PFSK-1 (cell line): Measurements from ENCODE around the gene RASSF3.

Source experiments
- FOXP2 ChIP-seq: optimal IDR thresholded peaks from 2 replicates; pipeline ENCODE3; 2011; ENCODE audit warnings: borderline replicate concordance, control low read depth, inconsistent platforms; ENCODE audit not compliant: insufficient read depth; ENCODE audit errors: extremely low read length, extremely low read depth
- POLR2AphosphoS5 ChIP-seq: IDR thresholded peaks from 2 replicates; pipeline ENCODE4 v1.6.1; 2012; ENCODE audit warnings: low read depth, mild to moderate bottlenecking, control low read depth, low read length, moderate library complexity
- SIN3A ChIP-seq: IDR thresholded peaks from 2 replicates; pipeline ENCODE4 v1.6.1; 2012; ENCODE audit warnings: mild to moderate bottlenecking, low read length, moderate library complexity, borderline replicate concordance; ENCODE audit not compliant: insufficient read depth
- TAF1 ChIP-seq: IDR thresholded peaks from 2 replicates; pipeline ENCODE4 v1.6.1; 2012; ENCODE audit warnings: low read length, control low read depth, borderline replicate concordance; ENCODE audit not compliant: insufficient read depth
- TF ChIP-seq, protein P1 (sequence below), 2 experiments: IDR thresholded peaks; 2 replicates each; pipeline versions ENCODE4 v1.6.1 to v1.8.0; 2011 to 2012; ENCODE audit warnings: low read depth in 2 of 2, low read length in 2 of 2, control low read depth in 1 of 2, inconsistent platforms in 1 of 2, mild to moderate bottlenecking in 1 of 2, moderate library complexity in 1 of 2; ENCODE audit not compliant: insufficient read depth in 1 of 2

RASSF3 gene

DNA sequence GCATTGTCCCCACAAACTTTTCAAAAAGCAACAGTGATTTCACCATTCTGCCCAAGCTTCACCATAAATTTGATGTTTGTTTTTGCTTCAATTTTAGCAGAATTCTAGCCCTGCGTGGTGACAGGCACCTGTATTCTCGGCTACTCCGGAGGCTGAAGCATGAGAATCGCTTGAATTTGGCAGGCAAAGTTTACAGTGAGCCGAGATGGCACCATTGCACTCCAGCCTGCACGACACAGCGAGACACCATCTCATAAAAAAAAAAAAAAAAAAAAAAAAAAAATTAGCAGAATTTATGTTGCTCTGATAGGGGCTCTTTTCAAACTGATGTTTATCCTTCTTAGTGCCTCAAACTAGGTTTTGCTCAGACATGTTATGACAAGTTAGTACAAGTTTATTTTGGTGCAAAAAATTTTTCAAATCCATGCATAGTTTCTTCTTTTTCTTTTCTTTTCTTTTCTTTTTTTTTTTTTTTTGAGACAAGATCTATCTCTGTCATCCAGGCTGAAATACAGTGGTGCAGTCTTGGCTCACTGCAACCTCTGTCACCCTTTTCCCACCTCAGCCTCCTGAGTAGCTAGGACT, 24.3 kb downstream of the RASSF3 start:
- TF ChIP-seq POLR2AphosphoS5 (no peak), FOXP2 (no peak), TAF1 (no peak), SIN3A (no peak)
- TF ChIP-seq, protein P1, sequence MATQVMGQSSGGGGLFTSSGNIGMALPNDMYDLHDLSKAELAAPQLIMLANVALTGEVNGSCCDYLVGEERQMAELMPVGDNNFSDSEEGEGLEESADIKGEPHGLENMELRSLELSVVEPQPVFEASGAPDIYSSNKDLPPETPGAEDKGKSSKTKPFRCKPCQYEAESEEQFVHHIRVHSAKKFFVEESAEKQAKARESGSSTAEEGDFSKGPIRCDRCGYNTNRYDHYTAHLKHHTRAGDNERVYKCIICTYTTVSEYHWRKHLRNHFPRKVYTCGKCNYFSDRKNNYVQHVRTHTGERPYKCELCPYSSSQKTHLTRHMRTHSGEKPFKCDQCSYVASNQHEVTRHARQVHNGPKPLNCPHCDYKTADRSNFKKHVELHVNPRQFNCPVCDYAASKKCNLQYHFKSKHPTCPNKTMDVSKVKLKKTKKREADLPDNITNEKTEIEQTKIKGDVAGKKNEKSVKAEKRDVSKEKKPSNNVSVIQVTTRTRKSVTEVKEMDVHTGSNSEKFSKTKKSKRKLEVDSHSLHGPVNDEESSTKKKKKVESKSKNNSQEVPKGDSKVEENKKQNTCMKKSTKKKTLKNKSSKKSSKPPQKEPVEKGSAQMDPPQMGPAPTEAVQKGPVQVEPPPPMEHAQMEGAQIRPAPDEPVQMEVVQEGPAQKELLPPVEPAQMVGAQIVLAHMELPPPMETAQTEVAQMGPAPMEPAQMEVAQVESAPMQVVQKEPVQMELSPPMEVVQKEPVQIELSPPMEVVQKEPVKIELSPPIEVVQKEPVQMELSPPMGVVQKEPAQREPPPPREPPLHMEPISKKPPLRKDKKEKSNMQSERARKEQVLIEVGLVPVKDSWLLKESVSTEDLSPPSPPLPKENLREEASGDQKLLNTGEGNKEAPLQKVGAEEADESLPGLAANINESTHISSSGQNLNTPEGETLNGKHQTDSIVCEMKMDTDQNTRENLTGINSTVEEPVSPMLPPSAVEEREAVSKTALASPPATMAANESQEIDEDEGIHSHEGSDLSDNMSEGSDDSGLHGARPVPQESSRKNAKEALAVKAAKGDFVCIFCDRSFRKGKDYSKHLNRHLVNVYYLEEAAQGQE (IDR thresholded peaks at IDR 0.05; ENCODE audit: insufficient read depth in 1 of 2, low read depth in 2 of 2, low read length in 2 of 2): no peak

DNA sequence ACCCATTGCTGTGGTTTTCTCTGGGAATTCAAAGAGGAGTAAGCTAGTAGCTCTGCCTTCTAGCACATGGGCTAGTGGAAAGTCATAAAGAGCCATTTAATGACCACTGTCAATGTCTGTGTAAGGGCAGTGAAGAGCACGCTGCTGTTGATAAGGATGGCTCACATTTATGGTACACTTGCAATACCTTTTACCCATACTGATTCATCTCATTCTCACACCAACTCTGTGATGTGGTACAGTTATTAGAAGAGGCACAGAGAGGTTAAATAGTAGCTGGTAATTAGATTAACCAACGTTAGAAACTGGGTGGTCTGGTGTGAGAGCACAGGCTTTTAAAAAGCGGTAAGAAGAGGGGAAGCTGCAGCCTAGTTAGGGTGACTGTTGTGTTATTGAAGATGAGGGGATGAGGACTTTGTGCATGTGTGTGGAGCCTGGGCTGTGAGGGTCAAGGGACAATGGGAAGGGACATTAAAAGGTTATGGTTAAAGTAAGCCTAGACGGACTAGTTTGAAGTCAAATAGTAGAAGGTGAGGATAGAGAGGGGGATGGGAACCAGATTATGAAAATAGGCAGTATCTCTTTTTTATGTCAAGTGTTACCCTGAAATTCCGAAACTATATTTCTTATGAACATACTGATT, 25.2 kb downstream of the RASSF3 start:
- TF ChIP-seq POLR2AphosphoS5 (no peak), TAF1 (no peak), FOXP2 (no peak), SIN3A (no peak)
- TF ChIP-seq, protein P1 (IDR thresholded peaks at IDR 0.05; ENCODE audit: insufficient read depth in 1 of 2, low read depth in 2 of 2, low read length in 2 of 2): no peak

- TF ChIP-seq SIN3A (no peak), TAF1 (no peak), FOXP2 (no peak), POLR2AphosphoS5 (no peak)
- TF ChIP-seq, protein P1 (IDR thresholded peaks at IDR 0.05; ENCODE audit: insufficient read depth in 1 of 2, low read depth in 2 of 2, low read length in 2 of 2): no peak
These were observed 26.6 kb downstream of the RASSF3 start for GRCh38 chr12:64636856-64637255.

DNA sequence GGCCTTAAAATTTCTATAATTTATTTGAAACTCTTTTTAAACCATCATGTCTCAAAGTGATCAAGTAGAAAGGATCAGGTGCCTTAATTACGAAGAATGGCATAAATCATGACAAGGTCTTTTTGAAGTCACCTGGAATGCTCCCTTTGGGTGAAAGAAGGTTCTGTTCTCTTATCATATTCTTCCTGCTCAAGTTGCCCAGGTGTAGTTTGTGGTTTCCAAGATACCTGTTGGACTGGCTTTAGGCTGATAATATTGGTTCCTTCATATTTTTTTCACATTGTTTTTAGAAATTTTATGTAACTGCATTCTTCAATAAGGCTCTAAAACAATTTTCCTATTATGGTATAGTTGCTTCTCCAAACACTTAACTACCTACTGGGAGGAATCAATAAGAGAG, 29.2 kb downstream of the RASSF3 start:
- no peak for TF ChIP-seq TAF1
- TF ChIP-seq, protein P1 (IDR thresholded peaks at IDR 0.05; ENCODE audit: insufficient read depth in 1 of 2, low read depth in 2 of 2, low read length in 2 of 2): no peak
- no peak for TF ChIP-seq SIN3A
- TF ChIP-seq FOXP2: no peak
- TF ChIP-seq POLR2AphosphoS5: no peak

- TF ChIP-seq, protein P1 (IDR thresholded peaks at IDR 0.05; ENCODE audit: insufficient read depth in 1 of 2, low read depth in 2 of 2, low read length in 2 of 2): no peak
- TF ChIP-seq FOXP2 (no peak), TAF1 (no peak)
These were observed 36.0 kb downstream of the RASSF3 start for GRCh38 chr12:64646318-64646717.
